MCF 10A (cell line): ENCODE data around the gene SPON1. TPM values are rescaled to one million over a fixed set of nuclear protein-coding genes. Genes with fewer than 3 reads are reported as not detected.

Source experiments
- BruUV-seq: library from RNA; stranded (reverse); fragments of 400-500 nt; replicated peaks from 2 replicates; lab custom pipeline; 2021; lab: Mats Ljungman, UMichigan
- CTCF ChIA-PET: fragments of 300-600 bp; sonication (Branson Sonifier 250); formaldehyde crosslinking; extraction: SDS; loops from one replicate; lab custom pipeline; 2021; ENCODE audit warnings: antibody characterized with exemption, inconsistent platforms; lab: Yijun Ruan, JAX
- POLR2A ChIA-PET: fragments of 300-600, 350-650 bp; sonication (Branson Sonifier 250); formaldehyde crosslinking; extraction: SDS; loops from one replicate; lab custom pipeline; 2020; ENCODE audit warnings: antibody characterized with exemption, inconsistent platforms; lab: Yijun Ruan, JAX
- DNase-seq: peaks from one replicate; pipeline ENCODE4 v3.0.0-alpha.2; 2018; ENCODE audit not compliant: unreplicated experiment
- H3K27ac Mint-ChIP-seq: one replicate; pipeline ENCODE4 v1.8.0; 2022; ENCODE audit warnings: mild to moderate bottlenecking, low read depth, mixed read lengths; ENCODE audit not compliant: unreplicated experiment
- H3K27me3 Mint-ChIP-seq: one replicate; pipeline ENCODE4 v1.8.0; 2022; ENCODE audit warnings: mixed read lengths; ENCODE audit not compliant: insufficient read depth, unreplicated experiment
- H3K36me3 Mint-ChIP-seq: one replicate; pipeline ENCODE4 v1.8.0; 2022; ENCODE audit warnings: mild to moderate bottlenecking, moderate library complexity, mixed read lengths; ENCODE audit not compliant: insufficient read depth, unreplicated experiment
- H3K4me1 Mint-ChIP-seq: one replicate; pipeline ENCODE4 v1.8.0; 2022; ENCODE audit warnings: mixed read lengths; ENCODE audit not compliant: insufficient read depth, unreplicated experiment
- H3K4me3 Mint-ChIP-seq: one replicate; pipeline ENCODE4 v1.8.0; 2022; ENCODE audit warnings: mild to moderate bottlenecking, moderate library complexity, mixed read lengths; ENCODE audit not compliant: unreplicated experiment
- H3K9me3 Mint-ChIP-seq: one replicate; pipeline ENCODE4 v1.8.0; 2022; ENCODE audit warnings: mixed read lengths; ENCODE audit not compliant: unreplicated experiment
- intact Hi-C: fragments of 100-400 bp; cut with micrococcal nuclease; formaldehyde crosslinking; loops from 2 replicates; pipeline ENCODE4 v1.14.1; 2022
- total RNA-seq: library from RNA; stranded (reverse); gene quantifications from 2 replicates; pipeline ENCODE4 v1.2.3, GENCODE V29; 2022
- TF ChIP-seq, protein P1 (sequence below): fragments of 200-600 bp; IDR thresholded peaks from one replicate; pipeline ENCODE4 v1.8.0; 2022; ENCODE audit warnings: antibody characterized with exemption, mild to moderate bottlenecking; ENCODE audit not compliant: unreplicated experiment

Gene SPON1
- total RNA-seq, 1 experiment from 2014 or later = not detected

GRCh38 chr11:13952668-13953067, 9.9 kb upstream of the SPON1 start:
- BruUV-seq = no TSS peak
- CTCF ChIA-PET = interaction anchor here (0.6 to 12.3 kb wide), 11 partner anchors 12 to 306 kb away, joined by 3 to 169 read pairs (median 5); no protein-coding TSS in a partner anchor
- DNase-seq = no peak
- H3K27me3 Mint-ChIP-seq = no peaks in the 10 kb centered on the region
- no peak overlapping the region for H3K27ac Mint-ChIP-seq
- TF ChIP-seq, protein P1, sequence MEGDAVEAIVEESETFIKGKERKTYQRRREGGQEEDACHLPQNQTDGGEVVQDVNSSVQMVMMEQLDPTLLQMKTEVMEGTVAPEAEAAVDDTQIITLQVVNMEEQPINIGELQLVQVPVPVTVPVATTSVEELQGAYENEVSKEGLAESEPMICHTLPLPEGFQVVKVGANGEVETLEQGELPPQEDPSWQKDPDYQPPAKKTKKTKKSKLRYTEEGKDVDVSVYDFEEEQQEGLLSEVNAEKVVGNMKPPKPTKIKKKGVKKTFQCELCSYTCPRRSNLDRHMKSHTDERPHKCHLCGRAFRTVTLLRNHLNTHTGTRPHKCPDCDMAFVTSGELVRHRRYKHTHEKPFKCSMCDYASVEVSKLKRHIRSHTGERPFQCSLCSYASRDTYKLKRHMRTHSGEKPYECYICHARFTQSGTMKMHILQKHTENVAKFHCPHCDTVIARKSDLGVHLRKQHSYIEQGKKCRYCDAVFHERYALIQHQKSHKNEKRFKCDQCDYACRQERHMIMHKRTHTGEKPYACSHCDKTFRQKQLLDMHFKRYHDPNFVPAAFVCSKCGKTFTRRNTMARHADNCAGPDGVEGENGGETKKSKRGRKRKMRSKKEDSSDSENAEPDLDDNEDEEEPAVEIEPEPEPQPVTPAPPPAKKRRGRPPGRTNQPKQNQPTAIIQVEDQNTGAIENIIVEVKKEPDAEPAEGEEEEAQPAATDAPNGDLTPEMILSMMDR = no peak
- intact Hi-C loops = no loop called here
- H3K9me3 Mint-ChIP-seq = no peaks in the 10 kb centered on the region
- H3K4me1 Mint-ChIP-seq = no peaks in the 10 kb centered on the region
- H3K4me3 Mint-ChIP-seq = no peak overlapping the region
- POLR2A ChIA-PET = no interaction called here
- no peaks in the 10 kb centered on the region for H3K36me3 Mint-ChIP-seq

DNA sequence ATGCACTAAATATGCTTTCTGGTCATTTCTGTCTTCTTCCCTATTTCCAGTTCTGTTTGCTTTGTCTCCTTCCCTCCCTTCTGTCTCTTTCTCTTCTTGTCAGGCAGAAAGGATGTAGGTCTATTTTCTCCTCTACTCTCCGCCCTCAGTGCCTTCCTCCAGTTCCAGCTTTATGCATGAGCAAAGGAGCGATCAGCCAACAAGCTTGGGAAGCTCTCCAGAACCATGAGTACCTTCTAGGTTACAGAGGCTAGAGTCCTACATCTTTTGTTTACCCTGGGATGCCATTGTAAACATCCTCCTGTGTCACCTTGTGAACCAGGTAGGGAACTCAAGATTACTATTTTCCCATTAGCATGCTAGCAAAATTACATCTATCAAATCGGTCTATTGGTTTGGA, 7.9 kb upstream of the SPON1 start:
- POLR2A ChIA-PET = interaction anchor here (0.9 kb wide), 1 partner anchor 11 kb away, joined by 3 read pairs; no protein-coding TSS in a partner anchor
- no peaks in the 10 kb centered on the region for H3K9me3 Mint-ChIP-seq
- H3K36me3 Mint-ChIP-seq = no peaks in the 10 kb centered on the region
- TF ChIP-seq, protein P1 = no peak
- H3K4me1 Mint-ChIP-seq = no peaks in the 10 kb centered on the region
- intact Hi-C loops = no loop called here
- BruUV-seq = no TSS peak
- H3K4me3 Mint-ChIP-seq = no peak overlapping the region
- no peak overlapping the region for H3K27ac Mint-ChIP-seq
- no peak for DNase-seq
- peaks cover 13% of the 10 kb centered on the region for H3K27me3 Mint-ChIP-seq
- CTCF ChIA-PET = interaction anchor here (0.6 to 12.3 kb wide), 16 partner anchors 9 to 298 kb away, joined by 3 to 169 read pairs (median 6); no protein-coding TSS in a partner anchor

DNA sequence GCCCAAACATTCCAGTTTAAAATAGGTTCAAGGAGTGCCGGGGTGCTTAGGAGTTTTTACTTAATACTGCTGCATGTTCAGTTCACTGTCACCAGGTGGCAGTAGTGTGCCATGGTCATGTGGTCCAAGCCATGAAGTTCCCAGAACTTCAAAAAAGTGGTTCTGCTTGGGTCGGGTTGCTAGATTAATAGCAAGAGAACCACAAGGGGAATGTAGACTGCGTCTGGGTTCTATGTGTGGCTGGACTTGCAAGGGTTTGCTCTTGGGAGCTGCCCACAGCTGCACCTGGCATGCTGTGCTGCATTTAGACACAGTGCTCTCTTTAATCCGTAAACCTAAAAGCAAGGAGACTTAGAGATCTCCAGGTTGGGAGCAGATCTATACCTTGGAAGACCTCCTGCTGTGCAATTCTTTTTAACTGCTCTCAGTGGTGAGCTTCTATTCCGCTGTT, 6.5 kb upstream of the SPON1 start:
- intact Hi-C loops = loop anchor here (1.0 kb wide), 4 partner anchors 85 to 293 kb away; no protein-coding TSS in a partner anchor
- peaks cover 27% of the 10 kb centered on the region for H3K27me3 Mint-ChIP-seq
- TF ChIP-seq, protein P1 = peak; percentile 82
- POLR2A ChIA-PET = interaction anchor here (0.6 kb wide), 1 partner anchor 229 kb away, joined by 3 read pairs; no protein-coding TSS in a partner anchor
- no peak overlapping the region for H3K27ac Mint-ChIP-seq
- peak; percentile 72 for DNase-seq
- no peak overlapping the region for H3K4me3 Mint-ChIP-seq
- H3K9me3 Mint-ChIP-seq = no peaks in the 10 kb centered on the region
- no TSS peak for BruUV-seq
- no peaks in the 10 kb centered on the region for H3K4me1 Mint-ChIP-seq
- no peaks in the 10 kb centered on the region for H3K36me3 Mint-ChIP-seq
- CTCF ChIA-PET = interaction anchor here (0.7 to 12.3 kb wide), 49 partner anchors 9 to 725 kb away, joined by 3 to 169 read pairs (median 4); no protein-coding TSS in a partner anchor

DNA sequence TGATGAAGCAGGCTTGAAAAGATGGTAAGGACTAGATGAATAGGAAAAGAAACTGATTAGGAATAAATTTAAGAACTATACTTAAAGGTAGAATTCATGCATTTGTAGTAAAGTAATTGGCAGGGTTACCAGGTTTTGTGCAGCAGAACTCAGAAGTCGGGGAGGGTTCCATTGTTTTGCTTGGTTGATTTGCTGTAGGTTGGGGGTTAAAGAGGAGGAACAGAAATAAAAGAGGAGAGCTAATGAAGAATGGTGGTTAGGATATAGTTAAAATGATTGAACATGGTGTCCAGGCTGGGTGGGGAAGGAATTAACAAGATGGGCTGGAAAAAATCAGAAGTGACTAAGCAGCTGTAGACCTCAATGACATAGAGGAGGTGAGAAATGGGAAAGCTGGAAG, 5.5 kb upstream of the SPON1 start:
- ChIA-PET CTCF (interaction anchor here (0.5 to 12.3 kb wide), 48 partner anchors 8 to 724 kb away, joined by 3 to 169 read pairs (median 4); no protein-coding TSS in a partner anchor), POLR2A (interaction anchor here (1.3 kb wide), 1 partner anchor 14 kb away, joined by 3 read pairs; no protein-coding TSS in a partner anchor)
- Mint-ChIP-seq H3K27ac (no peak overlapping the region), H3K4me1 (no peaks in the 10 kb centered on the region), H3K36me3 (no peaks in the 10 kb centered on the region), H3K27me3 (peaks cover 37% of the 10 kb centered on the region), H3K4me3 (no peak overlapping the region), H3K9me3 (no peaks in the 10 kb centered on the region)
- TF ChIP-seq, protein P1 = no peak
- intact Hi-C loops = loop anchor here (1.0 kb wide), 4 partner anchors 84 to 292 kb away; no protein-coding TSS in a partner anchor
- DNase-seq = no peak
- no TSS peak for BruUV-seq
